AML-193 (cell line): ENCODE data around the gene LILRB5.
"Not testable (repeated sequence)": the region's sequence is repeated elsewhere in the genome, so short reads cannot be mapped to it uniquely, and the experiment has no call there.

ENCODE experiments used
- DNase-seq, 2 experiments: peaks; one replicate each; lab custom pipeline; 2025; lab: John Stamatoyannopoulos, UW

The LILRB5 gene

DNA sequence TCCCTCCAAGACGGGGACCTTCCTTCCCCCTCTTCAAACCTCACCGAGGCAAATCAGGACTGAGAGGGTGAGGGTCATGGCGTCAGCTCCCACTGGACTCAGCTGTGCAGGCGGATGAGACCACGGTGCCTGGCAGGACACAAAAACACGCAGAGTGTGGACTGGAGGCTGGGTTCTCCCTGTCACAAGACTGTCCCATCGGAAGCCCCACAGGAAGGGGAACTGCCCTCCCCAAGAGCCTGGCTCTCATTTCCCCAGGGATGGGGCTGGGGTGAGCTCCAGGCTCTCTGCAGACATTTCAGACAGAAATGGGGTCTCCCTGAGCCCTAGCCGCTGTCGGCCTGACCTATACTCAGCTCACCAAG lies at the start of gene LILRB5:
TSS of gene LILRB5 (minus strand) at position 158 of the 365 bp plus-strand sequence. CDS start at position 78, 80 bp downstream.
- DNase-seq: no peak

- no peak for DNase-seq
These were observed 48.1 kb upstream of the LILRB5 start for GRCh38 chr19:54305141-54305540.

GRCh38 chr19:54302257-54302656 lies 45.2 kb upstream of the LILRB5 start:
- DNase-seq: peak; percentile 93 to 94

- DNase-seq: no peak
These were observed 42.4 kb upstream of the LILRB5 start for GRCh38 chr19:54299515-54299914.

GRCh38 chr19:54299126-54299498 lies 42.0 kb upstream of the LILRB5 start:
- no peak for DNase-seq

GRCh38 chr19:54298357-54299125 lies 41.5 kb upstream of the LILRB5 start:
- DNase-seq: no peak

DNA sequence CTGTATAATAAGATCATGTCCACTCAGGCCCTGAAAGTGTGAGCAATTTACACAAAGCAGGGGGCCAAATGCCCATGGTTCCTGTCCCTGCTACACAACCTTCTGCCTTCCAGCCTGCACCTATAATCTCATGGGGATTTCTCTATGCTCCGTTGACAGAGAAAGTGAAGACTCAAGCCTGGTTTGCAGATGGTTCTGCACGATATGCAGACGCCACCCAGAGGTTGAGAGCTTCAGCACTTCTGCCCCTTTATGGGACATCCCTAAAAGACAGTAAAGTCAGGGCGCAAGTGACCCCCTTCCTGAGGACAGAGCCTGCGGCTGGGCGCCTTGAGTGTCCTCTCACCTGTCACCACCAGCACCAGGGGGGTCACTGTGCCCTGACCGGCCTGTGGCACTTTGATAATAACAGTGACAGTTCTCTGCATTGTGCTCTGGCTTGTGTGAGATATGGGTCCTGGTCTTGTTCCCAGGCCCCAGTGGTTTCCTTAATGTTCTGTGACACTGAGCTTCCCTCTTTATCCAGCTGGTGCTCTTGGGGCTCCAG lies 40.8 kb upstream of the LILRB5 start:
- DNase-seq: peak; percentile 30 to 32

DNA sequence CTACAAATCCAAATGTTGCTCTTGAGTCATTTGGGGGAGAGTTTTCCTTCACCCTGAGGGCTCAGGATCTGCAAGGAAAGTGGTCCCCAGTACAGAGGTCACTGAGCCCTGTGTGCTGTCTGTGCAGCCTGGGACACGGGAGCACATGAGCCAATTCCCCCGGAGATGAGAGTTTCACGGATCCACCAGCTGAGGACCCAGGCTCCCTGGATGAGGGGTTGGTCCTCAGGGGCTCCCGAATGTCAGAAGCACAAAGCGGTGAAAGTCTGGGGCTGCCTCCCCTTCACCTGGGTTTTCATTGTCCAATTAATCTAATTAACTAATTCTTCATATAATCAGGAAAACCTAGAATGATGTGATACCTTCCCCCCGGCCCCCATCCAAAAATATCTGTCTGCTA lies 37.5 kb upstream of the LILRB5 start:
- no peak for DNase-seq

DNA sequence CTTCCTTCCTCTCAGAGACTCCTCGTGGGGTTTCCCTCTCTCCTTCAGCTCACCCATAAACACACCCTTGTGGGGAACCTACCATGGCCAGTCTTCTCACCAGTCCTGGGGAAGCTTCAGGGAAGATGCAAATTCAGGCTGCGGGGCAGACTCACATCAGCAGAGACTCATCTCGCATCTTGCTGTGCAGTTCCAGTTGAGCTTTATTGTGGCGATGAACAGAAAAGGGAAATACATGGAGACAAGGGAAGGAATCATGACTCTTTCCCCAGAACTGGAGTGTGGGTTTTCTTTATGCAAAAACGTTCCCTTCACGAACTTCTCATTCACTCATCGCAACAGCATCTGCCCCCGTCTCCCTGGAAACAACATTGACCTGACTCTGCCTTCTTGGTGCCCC lies 32.1 kb upstream of the LILRB5 start:
- DNase-seq: not testable (repeated sequence)

DNA sequence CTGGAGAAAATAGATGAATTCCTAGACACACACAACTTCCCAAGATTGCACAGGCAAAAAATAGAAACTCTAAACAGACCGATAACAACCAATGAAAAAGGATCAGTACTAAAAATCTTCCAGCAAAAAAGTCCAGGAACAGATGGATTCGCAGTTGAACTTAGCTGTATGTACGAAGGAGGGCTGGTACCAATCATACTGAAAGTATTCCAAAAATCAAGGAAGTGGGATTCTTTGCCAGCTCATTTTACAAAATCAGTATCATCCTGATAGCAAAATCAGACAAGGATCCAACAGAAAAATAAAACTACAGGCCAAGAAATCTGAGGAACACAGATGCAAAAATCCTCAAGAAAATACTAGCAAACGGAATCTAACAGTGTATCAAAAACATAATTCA lies 30.4 kb upstream of the LILRB5 start:
- no peak for DNase-seq

DNA sequence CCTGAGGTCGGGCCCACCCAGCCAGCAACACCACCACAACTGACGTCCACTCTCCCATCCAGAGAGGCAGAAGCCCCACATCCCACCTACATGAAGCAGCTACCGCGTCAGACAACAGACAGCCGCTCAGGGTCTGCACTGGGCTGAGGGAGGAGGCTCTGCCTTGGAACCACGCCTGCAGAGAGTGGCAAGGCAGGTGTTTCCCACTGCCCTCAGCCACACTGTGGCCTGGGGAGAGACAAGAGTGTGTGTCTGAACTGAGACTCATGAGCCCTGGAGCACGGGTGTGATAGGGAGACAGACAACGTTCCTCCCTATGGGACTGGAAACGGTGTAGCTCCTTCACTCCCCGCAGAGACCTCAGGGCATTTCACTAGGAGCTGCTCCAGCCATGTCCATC lies 29.2 kb upstream of the LILRB5 start:
- DNase-seq: not testable (repeated sequence)

GRCh38 chr19:54285427-54286056 lies 28.5 kb upstream of the LILRB5 start:
- not testable (repeated sequence) for DNase-seq

GRCh38 chr19:54282686-54283470 lies 25.8 kb upstream of the LILRB5 start:
- no peak for DNase-seq

- DNase-seq: not testable (repeated sequence)
These were observed 24.6 kb upstream of the LILRB5 start for GRCh38 chr19:54281729-54282075.

- peak; percentile 60 to 77 for DNase-seq
These were observed 24.1 kb upstream of the LILRB5 start, which contains the start of gene LILRB2 for GRCh38 chr19:54281007-54281728. TSS of gene LILRB2 (minus strand) at chr19:54281110. CDS start at chr19:54280496, 614 bp downstream.

DNA sequence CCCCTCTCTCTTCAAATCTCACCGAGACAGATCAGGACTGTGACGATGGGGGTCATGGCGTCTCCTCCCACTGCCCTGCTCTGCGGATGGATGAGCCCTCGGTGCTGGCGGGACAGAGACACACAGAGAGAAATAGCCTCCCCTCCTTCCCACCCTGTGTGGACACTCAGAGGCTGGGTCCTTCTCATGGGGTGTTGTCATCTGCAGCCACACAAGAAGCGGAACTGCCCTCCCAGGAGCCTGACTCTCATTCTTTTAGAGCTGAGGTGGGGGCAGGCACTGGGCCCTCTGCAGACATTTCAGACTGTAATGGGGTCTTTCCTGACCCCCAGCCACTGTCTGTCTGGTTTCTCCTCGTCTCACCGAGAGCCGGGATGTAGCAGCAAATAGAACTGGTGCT lies 23.4 kb upstream of the LILRB5 start:
- peak; percentile 24 to 42 for DNase-seq

DNA sequence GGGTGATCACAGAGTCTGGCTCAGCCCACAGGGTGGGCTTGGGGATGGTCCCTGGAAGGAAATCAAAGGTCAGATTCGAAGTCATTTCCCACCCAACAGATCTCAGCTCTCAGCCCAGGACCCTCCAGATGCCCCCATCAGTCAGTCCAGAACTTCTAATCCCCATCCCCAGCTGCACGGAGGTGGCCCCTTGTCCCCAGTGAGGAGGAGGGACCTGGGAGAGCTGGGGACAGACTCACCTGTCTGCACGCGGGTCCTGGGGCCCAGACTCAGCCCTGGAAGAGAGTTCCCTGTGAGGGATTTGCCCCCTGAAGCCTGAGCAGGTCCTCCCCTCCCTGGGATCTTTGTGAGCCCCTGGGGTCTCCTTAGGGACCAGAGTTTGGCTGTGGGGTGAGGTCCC lies 23.0 kb upstream of the LILRB5 start:
- not testable (repeated sequence) for DNase-seq

DNA sequence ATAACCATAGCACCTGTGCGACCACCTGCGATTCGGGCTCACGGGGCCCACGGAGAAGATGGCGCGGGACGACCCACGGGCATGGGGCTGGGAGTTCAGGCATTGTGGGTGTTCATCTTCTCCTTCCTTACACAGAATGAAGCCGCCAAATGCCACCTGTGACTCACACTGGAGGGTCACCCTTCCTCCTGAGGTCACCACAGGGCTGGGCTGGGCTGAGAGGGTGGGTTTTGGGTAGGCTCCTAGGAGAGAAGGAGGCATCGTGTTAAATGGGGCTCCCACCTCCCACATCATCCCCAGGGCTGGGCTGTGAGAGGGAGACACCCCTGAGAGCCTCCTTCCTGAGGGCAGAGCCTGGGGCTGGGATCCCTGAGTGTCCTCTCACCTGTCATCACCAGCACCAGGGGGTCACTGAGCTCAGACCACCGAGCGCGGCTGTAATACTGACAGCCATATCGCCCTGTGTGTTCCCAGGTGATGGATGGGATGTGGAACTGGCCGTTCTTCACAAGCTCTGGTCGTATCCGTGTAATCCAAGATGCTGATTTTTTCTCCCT lies 22.4 kb upstream of the LILRB5 start:
- DNase-seq: no peak

DNA sequence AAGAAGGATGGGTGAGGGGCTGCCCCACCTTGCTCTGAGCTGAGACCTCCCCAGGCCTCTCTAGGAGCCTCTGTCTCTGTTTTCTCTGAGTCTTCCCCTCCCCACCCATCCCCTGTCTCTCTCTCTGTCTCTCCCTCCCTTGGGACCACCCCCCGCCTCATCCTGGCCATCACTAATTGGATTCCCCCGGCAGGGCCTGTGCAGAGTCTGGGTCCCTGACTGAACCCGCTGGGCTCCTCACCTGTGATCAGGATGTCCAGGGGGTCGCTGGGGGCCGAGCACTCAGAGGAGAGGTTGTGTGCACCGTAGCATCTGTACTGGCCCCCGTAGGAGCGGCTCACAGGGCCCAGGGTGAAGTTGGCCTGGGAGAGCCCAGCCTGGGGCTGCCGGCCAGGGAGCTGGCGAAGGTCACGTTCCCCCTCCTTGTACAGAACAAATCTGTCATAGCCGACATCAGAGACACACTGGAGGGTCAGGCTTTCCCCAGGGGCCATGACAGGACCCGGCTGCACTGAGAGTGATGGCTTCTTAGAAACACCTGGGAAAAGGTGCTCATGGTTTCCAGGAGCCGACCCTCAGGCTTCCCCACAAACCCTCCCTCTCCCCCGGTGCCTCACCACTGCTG lies 21.6 kb upstream of the LILRB5 start:
- not testable (repeated sequence) for DNase-seq

GRCh38 chr19:54278056-54278455 lies 21.0 kb upstream of the LILRB5 start:
- not testable (repeated sequence) for DNase-seq

DNA sequence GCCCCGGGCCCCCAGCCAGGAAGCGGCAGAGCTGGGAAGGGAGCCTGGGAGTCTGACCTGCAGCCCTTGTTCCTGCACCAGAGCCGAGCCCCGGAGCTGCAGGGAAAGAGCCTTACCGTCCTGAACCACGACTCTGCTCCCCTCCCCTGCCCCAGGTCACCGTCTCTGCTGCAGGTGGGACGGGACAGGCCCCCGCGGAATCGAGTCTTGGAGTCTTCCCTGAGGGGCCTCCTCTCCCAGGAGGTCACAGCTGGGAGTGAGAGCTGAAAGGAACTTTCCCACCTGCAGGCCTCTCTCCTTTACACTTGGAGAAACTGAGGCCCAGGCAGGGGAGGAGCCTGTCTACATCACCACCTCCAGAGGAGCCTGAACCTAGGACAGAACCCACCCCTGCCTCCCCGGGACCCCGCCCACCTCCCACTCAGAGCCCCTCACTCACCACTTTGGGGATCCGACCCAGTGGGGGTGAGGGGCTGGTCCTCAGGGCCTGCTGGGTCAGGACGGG lies 20.1 kb upstream of the LILRB5 start:
- not testable (repeated sequence) for DNase-seq
